Natural killer cell (primary cell): ENCODE data around the gene DLK1. TPM values are rescaled to one million over a fixed set of nuclear protein-coding genes. Genes with fewer than 3 reads are reported as not detected.

ENCODE experiments used
- ATAC-seq, 3 donors: fragments of 150-1000 bp in 2 of 3; fragments of 200-7000 bp in 1 of 3; cut with Tn5 transposase; 1 replicate in 1 of 3; 2 replicates in 2 of 3; pipeline ENCODE4 v1.10.0; 2021; ENCODE audit warnings: mild to moderate bottlenecking in 2 of 3, moderate library complexity in 2 of 3
- DNase-seq, 2 donors: peaks; one replicate each; pipeline versions ENCODE4 v3.0.0 to v3.0.0-alpha.2; 2013 to 2021; ENCODE audit warnings: mixed read lengths in 1 of 2
- H3K27ac ChIP-seq: one replicate; pipeline ENCODE4 v1.5.1; 2013; ENCODE audit warnings: mild to moderate bottlenecking, low read length
- H3K27me3 ChIP-seq: one replicate; pipeline ENCODE4 v1.6.1; 2013; ENCODE audit warnings: low read length; ENCODE audit not compliant: control insufficient read depth, insufficient read depth
- H3K36me3 ChIP-seq: one replicate; pipeline ENCODE4 v1.6.1; 2013; ENCODE audit warnings: low read length; ENCODE audit not compliant: control insufficient read depth, insufficient read depth
- H3K4me1 ChIP-seq: one replicate; pipeline ENCODE4 v1.6.1; 2013; ENCODE audit warnings: low read length; ENCODE audit not compliant: control insufficient read depth, insufficient read depth
- H3K4me3 ChIP-seq: one replicate; pipeline ENCODE4 v1.5.1; 2013; ENCODE audit warnings: low read length
- H3K9me3 ChIP-seq: one replicate; pipeline ENCODE4 v1.6.1; 2013; ENCODE audit warnings: low read length; ENCODE audit not compliant: control insufficient read depth, insufficient read depth
- H3K27ac Mint-ChIP-seq, 2 donors: one replicate each; pipeline ENCODE4 v1.8.0; 2022; ENCODE audit warnings: mild to moderate bottlenecking in 2 of 2, mixed read lengths in 2 of 2, moderate library complexity in 1 of 2
- H3K27me3 Mint-ChIP-seq, 2 donors: one replicate each; pipeline ENCODE4 v1.8.0; 2022; ENCODE audit warnings: low read depth in 2 of 2, mixed read lengths in 2 of 2
- H3K36me3 Mint-ChIP-seq: one replicate; pipeline ENCODE4 v1.8.0; 2022; ENCODE audit warnings: mixed read lengths
- H3K4me1 Mint-ChIP-seq, 2 donors: one replicate each; pipeline ENCODE4 v1.8.0; 2022; ENCODE audit warnings: mixed read lengths in 2 of 2
- H3K4me3 Mint-ChIP-seq: one replicate; pipeline ENCODE4 v1.8.0; 2022; ENCODE audit warnings: mild to moderate bottlenecking, moderate library complexity, mixed read lengths
- H3K9me3 Mint-ChIP-seq, 2 donors: one replicate each; pipeline ENCODE4 v1.8.0; 2022; ENCODE audit warnings: mixed read lengths in 2 of 2
- CTCF ChIP-seq: fragments of 200-600 bp; IDR thresholded peaks from one replicate; pipeline ENCODE4 v1.8.0; 2022; ENCODE audit warnings: antibody characterized with exemption
- WGBS: methylation state at CpG from one replicate; pipeline ENCODE4 v1.1.7; 2013; ENCODE audit warnings: missing lambda C conversion rate; ENCODE audit not compliant: insufficient coverage; 5-methylcytosine and 5-hydroxymethylcytosine counted together
- intact Hi-C: fragments of 100-400 bp; cut with micrococcal nuclease; formaldehyde crosslinking; loops from one replicate; pipeline ENCODE4 v1.14.2; 2022
- total RNA-seq, 4 donors: library from RNA; stranded (reverse); fragments of 120-200 nt in 1 of 4; gene quantifications; one replicate each; pipeline versions ENCODE4 v1.2.3 to v1.2.4, GENCODE V29; 2013 to 2022

DLK1 gene
- total RNA-seq, 3 donors from 2014 or later (not counting 1 experiment from before 2014, with no cell fraction given) = not detected

GRCh38 chr14:100764471-100765115 is 37.9 kb downstream of the DLK1 start:
- H3K27me3 ChIP-seq = no peaks in the 10 kb centered on the region
- Mint-ChIP-seq H3K4me1 (no peaks in the 10 kb centered on the region), H3K9me3 (no peaks in the 10 kb centered on the region), H3K4me3 (no peak overlapping the region), H3K27me3 (peaks cover 4 to 19% of the 10 kb centered on the region in 2 donors), H3K27ac (no peak overlapping the region), H3K36me3 (no peaks in the 10 kb centered on the region)
- intact Hi-C loops = no loop called here
- 92% methylated on average over 7 of the region's 7 CpGs for WGBS
- TF ChIP-seq CTCF = no peak
- no peaks in the 10 kb centered on the region for H3K4me1 ChIP-seq
- no peak overlapping the region for H3K4me3 ChIP-seq
- ATAC-seq (no peak), DNase-seq (no peak)
- H3K36me3 ChIP-seq = no peaks in the 10 kb centered on the region
- H3K9me3 ChIP-seq = no peaks in the 10 kb centered on the region
- H3K27ac ChIP-seq = no peak overlapping the region

DNA sequence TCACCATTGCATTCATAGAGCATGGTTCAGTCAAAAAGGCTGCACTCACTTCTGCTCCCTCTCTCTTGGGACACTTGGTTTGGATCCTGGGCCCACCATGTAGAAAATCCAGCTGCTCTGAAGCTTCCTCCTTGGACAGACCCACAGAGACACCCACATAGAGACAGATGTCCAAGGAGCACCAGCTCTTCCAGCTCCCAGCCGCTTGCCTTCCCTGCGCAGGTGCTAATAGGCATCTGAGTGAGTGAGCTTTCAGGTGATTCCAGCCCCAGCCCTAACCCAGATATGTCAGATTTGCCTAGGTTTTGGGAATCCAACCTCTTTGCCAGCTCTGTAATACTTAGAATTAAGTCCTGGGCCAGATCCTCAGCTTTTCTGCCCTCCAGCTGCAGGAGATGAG is 38.6 kb downstream of the DLK1 start:
- intact Hi-C loops = no loop called here
- Histone ChIP-seq H3K27me3 (no peaks in the 10 kb centered on the region), H3K36me3 (no peaks in the 10 kb centered on the region), H3K4me1 (no peaks in the 10 kb centered on the region), H3K9me3 (no peaks in the 10 kb centered on the region), H3K4me3 (no peak overlapping the region), H3K27ac (no peak overlapping the region)
- no peaks in the 10 kb centered on the region for H3K36me3 Mint-ChIP-seq
- TF ChIP-seq CTCF = no peak
- no peaks in the 10 kb centered on the region for H3K4me1 Mint-ChIP-seq
- H3K4me3 Mint-ChIP-seq = no peak overlapping the region
- DNase-seq (no peak), ATAC-seq (no peak)
- no peak overlapping the region for H3K27ac Mint-ChIP-seq
- WGBS = 94% methylated on average over 2 of the region's 2 CpGs
- peaks cover 4 to 17% of the 10 kb centered on the region in 2 donors for H3K27me3 Mint-ChIP-seq
- H3K9me3 Mint-ChIP-seq = no peaks in the 10 kb centered on the region

GRCh38 chr14:100765991-100766390 is 39.3 kb downstream of the DLK1 start:
- H3K27ac ChIP-seq = no peak overlapping the region
- no peaks in the 10 kb centered on the region for H3K9me3 ChIP-seq
- intact Hi-C loops = no loop called here
- H3K27me3 ChIP-seq = no peaks in the 10 kb centered on the region
- Mint-ChIP-seq H3K9me3 (no peaks in the 10 kb centered on the region), H3K27ac (no peak overlapping the region), H3K4me1 (no peaks in the 10 kb centered on the region), H3K27me3 (peaks cover 4 to 17% of the 10 kb centered on the region in 2 donors), H3K4me3 (no peak overlapping the region), H3K36me3 (no peaks in the 10 kb centered on the region)
- no peaks in the 10 kb centered on the region for H3K36me3 ChIP-seq
- 86% methylated on average over 7 of the region's 7 CpGs for WGBS
- DNase-seq = no peak
- H3K4me1 ChIP-seq = no peaks in the 10 kb centered on the region
- no peak for ATAC-seq
- no peak overlapping the region for H3K4me3 ChIP-seq
- TF ChIP-seq CTCF = no peak
